Mesenchymal stem cell (in vitro differentiated cells and primary cell): Measurements from ENCODE around the gene SCD5.

Source experiments
- DNase-seq: peaks from one replicate; pipeline ENCODE4 v3.0.0-alpha.2; 2013
- H2AFZ ChIP-seq: one replicate; pipeline ENCODE4 v1.6.1; 2013; ENCODE audit warnings: low read depth, mild to moderate bottlenecking, control low read depth, inconsistent platforms, low read length, moderate library complexity
- H2AK5ac ChIP-seq: 2 replicates; pipeline ENCODE4 v1.6.1; 2013; ENCODE audit warnings: low read length, moderate library complexity, mild to moderate bottlenecking, inconsistent platforms; ENCODE audit not compliant: severe bottlenecking
- H2BK120ac ChIP-seq: one replicate; pipeline ENCODE4 v1.6.1; 2013; ENCODE audit warnings: low read depth, mild to moderate bottlenecking, inconsistent platforms, low read length, moderate library complexity
- H2BK12ac ChIP-seq, 2 experiments: one replicate each; pipeline ENCODE4 v1.6.1; 2013; ENCODE audit warnings: inconsistent platforms in 2 of 2, low read length in 2 of 2, mild to moderate bottlenecking in 2 of 2, moderate library complexity in 2 of 2, control low read depth in 1 of 2
- H2BK15ac ChIP-seq: one replicate; pipeline ENCODE4 v1.6.1; 2013; ENCODE audit warnings: mild to moderate bottlenecking, low read depth, inconsistent platforms; ENCODE audit not compliant: poor library complexity, severe bottlenecking
- H2BK5ac ChIP-seq: 2 replicates; pipeline ENCODE4 v1.6.1; 2013; ENCODE audit warnings: low read depth, mild to moderate bottlenecking, low read length, control low read depth, inconsistent platforms; ENCODE audit not compliant: poor library complexity, severe bottlenecking
- H3K14ac ChIP-seq, 2 experiments: one replicate each; pipeline ENCODE4 v1.6.1; 2013; ENCODE audit warnings: inconsistent platforms in 2 of 2, low read length in 2 of 2, control low read depth in 1 of 2, mild to moderate bottlenecking in 1 of 2, moderate library complexity in 1 of 2
- H3K18ac ChIP-seq, 2 experiments: one replicate each; pipeline ENCODE4 v1.6.1; 2013; ENCODE audit warnings: inconsistent platforms in 2 of 2, low read length in 2 of 2, control low read depth in 1 of 2, low read depth in 1 of 2, mild to moderate bottlenecking in 1 of 2
- H3K23ac ChIP-seq, 2 experiments: one replicate each; pipeline ENCODE4 v1.6.1; 2013; ENCODE audit warnings: inconsistent platforms in 2 of 2, low read length in 2 of 2, mild to moderate bottlenecking in 2 of 2, moderate library complexity in 2 of 2, control low read depth in 1 of 2
- H3K27ac ChIP-seq: 2 replicates; pipeline ENCODE4 v1.5.1; 2013; ENCODE audit warnings: mild to moderate bottlenecking, moderate library complexity, low read length, control low read depth, inconsistent platforms; ENCODE audit not compliant: poor library complexity, severe bottlenecking
- H3K27me3 ChIP-seq, 2 experiments: 2 replicates each; pipeline versions ENCODE4 v1.6.1 to v1.7.0; 2013; ENCODE audit warnings: low read length in 2 of 2, mild to moderate bottlenecking in 2 of 2, moderate library complexity in 2 of 2, control low read depth in 1 of 2, inconsistent platforms in 1 of 2; ENCODE audit not compliant: control insufficient read depth in 1 of 2, insufficient read depth in 1 of 2
- H3K36me3 ChIP-seq, 2 experiments: 2 replicates each; pipeline versions ENCODE4 v1.6.1 to v1.7.0; 2013; ENCODE audit warnings: low read length in 2 of 2, control low read depth in 1 of 2, inconsistent platforms in 1 of 2, low read depth in 1 of 2, mild to moderate bottlenecking in 1 of 2; ENCODE audit not compliant: insufficient read depth in 2 of 2, control insufficient read depth in 1 of 2
- H3K4ac ChIP-seq, 2 experiments: one replicate each; pipeline ENCODE4 v1.6.1; 2013; ENCODE audit warnings: inconsistent platforms in 2 of 2, low read length in 2 of 2, mild to moderate bottlenecking in 2 of 2, moderate library complexity in 2 of 2, control low read depth in 1 of 2, low read depth in 1 of 2
- H3K4me1 ChIP-seq: 2 replicates; pipeline ENCODE4 v1.6.1; 2013; ENCODE audit warnings: low read depth, low read length, control low read depth; ENCODE audit not compliant: control insufficient read depth, insufficient read depth
- H3K4me2 ChIP-seq: 2 replicates; pipeline ENCODE4 v1.6.1; 2013; ENCODE audit warnings: low read length, mild to moderate bottlenecking, inconsistent platforms; ENCODE audit not compliant: poor library complexity, severe bottlenecking
- H3K4me3 ChIP-seq, 2 experiments: 2 replicates each; pipeline versions ENCODE4 v1.5.1 to v1.7.0; 2013; ENCODE audit warnings: low read length in 2 of 2, mild to moderate bottlenecking in 2 of 2, control low read depth in 1 of 2, low read depth in 1 of 2; ENCODE audit not compliant: insufficient read depth in 1 of 2
- H3K79me1 ChIP-seq: replicated peaks from 2 replicates; pipeline ENCODE4 v1.6.1; 2013; ENCODE audit warnings: mild to moderate bottlenecking, control low read depth, low read length, inconsistent platforms; ENCODE audit not compliant: poor library complexity, severe bottlenecking
- H3K9ac ChIP-seq: 2 replicates; pipeline ENCODE4 v1.7.0; 2013; ENCODE audit warnings: mild to moderate bottlenecking, low read length, moderate library complexity
- H3K9me3 ChIP-seq: 2 replicates; pipeline ENCODE4 v1.7.0; 2013; ENCODE audit warnings: mild to moderate bottlenecking, low read length; ENCODE audit not compliant: control insufficient read depth
- H4K8ac ChIP-seq: one replicate; pipeline ENCODE4 v1.6.1; 2013; ENCODE audit warnings: inconsistent platforms, mild to moderate bottlenecking, low read length, moderate library complexity
- H4K91ac ChIP-seq: one replicate; pipeline ENCODE4 v1.6.1; 2013; ENCODE audit warnings: mild to moderate bottlenecking, low read length, inconsistent platforms
- WGBS: methylation state at CpG from one replicate; pipeline ENCODE4 v1.1.7; 2013; ENCODE audit warnings: mixed read lengths; 5-methylcytosine and 5-hydroxymethylcytosine counted together

The SCD5 gene

DNA sequence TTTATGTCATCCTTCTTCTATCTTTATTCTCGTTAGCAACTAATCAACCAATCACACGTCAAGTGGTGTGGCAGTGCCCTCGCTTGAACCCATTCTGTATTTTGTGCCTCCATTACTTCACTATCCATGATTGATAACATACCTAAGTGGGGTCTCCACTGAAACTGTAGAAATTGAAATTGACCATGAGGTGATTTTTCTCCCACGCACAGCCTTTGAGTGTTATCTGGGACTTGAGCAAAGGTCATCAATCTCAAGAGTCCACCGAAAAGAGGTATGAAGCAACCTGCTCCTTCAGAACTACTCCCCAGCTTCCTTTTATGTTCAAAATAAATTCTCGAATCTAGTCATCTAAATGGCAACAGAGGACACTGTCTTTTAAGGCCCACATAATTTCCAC lies 111.1 kb downstream of the SCD5 start:
- no peak overlapping the region for H3K27ac ChIP-seq
- no peaks in the 10 kb centered on the region for H3K4me1 ChIP-seq
- peaks cover 0 to 8% of the 10 kb centered on the region in 2 experiments for H3K36me3 ChIP-seq
- H2BK5ac ChIP-seq: no peak overlapping the region
- no peak overlapping the region for H4K8ac ChIP-seq
- H4K91ac ChIP-seq: no peak overlapping the region
- no peak overlapping the region for H2BK12ac ChIP-seq
- DNase-seq: no peak
- H2BK120ac ChIP-seq: no peak overlapping the region
- no peak overlapping the region for H3K23ac ChIP-seq
- H3K4me3 ChIP-seq: no peak overlapping the region
- WGBS: 88% methylated on average over 6 of the region's 6 CpGs
- no peak overlapping the region for H2AFZ ChIP-seq
- no peak overlapping the region for H2AK5ac ChIP-seq
- no peak overlapping the region for H3K4me2 ChIP-seq
- no peak overlapping the region for H3K14ac ChIP-seq
- H3K9ac ChIP-seq: no peak overlapping the region
- no peaks in the 10 kb centered on the region for H3K27me3 ChIP-seq
- no peak overlapping the region for H2BK15ac ChIP-seq
- no peaks in the 10 kb centered on the region for H3K9me3 ChIP-seq
- H3K18ac ChIP-seq: no peak overlapping the region
- H3K79me1 ChIP-seq: peaks cover 3% of the 10 kb centered on the region
- no peak overlapping the region for H3K4ac ChIP-seq

DNA sequence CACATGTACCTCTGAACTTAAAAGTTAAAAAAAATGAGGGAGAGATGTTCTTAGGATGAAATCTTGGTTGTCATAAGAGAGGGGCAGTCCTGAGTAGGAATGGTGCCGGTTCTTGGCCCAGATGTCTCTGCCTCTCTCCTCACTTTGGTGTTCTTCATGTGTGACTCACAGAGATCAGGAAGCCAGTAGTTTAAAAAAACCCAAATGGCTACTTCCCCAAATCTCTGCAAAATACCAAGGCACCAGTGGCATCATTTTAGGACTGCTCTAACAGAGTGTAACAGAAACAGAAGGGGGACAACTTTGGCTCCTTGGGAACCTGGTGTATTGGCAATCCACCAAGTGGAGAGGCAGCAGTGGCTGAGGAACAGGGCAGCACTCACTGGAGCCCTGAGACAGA lies 116.8 kb downstream of the SCD5 start:
- Histone ChIP-seq H3K18ac (no peak overlapping the region), H2AK5ac (no peak overlapping the region), H3K4me1 (peaks cover 1% of the 10 kb centered on the region), H3K23ac (no peak overlapping the region), H4K8ac (no peak overlapping the region), H3K4me2 (no peak overlapping the region), H3K14ac (no peak overlapping the region), H3K36me3 (peaks cover 5 to 7% of the 10 kb centered on the region in 2 experiments), H3K27me3 (no peaks in the 10 kb centered on the region), H2AFZ (no peak overlapping the region), H3K4ac (no peak overlapping the region), H2BK12ac (no peak overlapping the region), H2BK15ac (no peak overlapping the region), H2BK5ac (no peak overlapping the region), H3K4me3 (no peak overlapping the region), H3K79me1 (no peaks in the 10 kb centered on the region), H4K91ac (no peak overlapping the region), H3K9me3 (no peaks in the 10 kb centered on the region), H2BK120ac (no peak overlapping the region), H3K9ac (no peak overlapping the region), H3K27ac (no peak overlapping the region)
- no peak for DNase-seq
- WGBS: 54% methylated on average over 1 of the region's 1 CpG

DNA sequence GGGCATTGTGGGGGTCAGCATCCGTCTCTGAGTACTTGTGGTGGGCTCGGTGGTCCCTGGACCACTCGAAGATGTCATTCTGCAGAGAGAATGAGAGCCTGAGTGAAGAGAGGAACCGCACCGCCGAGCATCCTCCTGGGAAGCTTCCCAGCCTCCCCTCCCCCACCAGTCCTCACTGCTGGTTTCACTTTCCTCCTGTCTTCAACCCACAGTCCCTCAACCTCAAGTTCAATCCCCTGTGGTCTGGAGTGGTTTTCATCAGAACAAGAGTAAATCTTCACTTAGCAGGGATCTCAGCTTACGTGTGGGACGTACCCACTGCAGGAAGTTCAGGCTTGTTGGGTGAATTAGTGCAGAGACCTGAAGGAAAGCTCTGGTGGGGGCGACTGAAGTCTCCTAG lies 117.8 kb downstream of the SCD5 start:
- Histone ChIP-seq H2BK5ac (no peak overlapping the region), H4K8ac (no peak overlapping the region), H3K4me1 (peaks cover 1% of the 10 kb centered on the region), H2AK5ac (no peak overlapping the region), H3K4ac (no peak overlapping the region), H3K14ac (no peak overlapping the region), H3K27me3 (no peaks in the 10 kb centered on the region), H2BK120ac (no peak overlapping the region), H2BK12ac (no peak overlapping the region), H3K18ac (no peak overlapping the region), H4K91ac (no peak overlapping the region), H3K36me3 (peaks cover 5 to 7% of the 10 kb centered on the region in 2 experiments), H3K27ac (no peak overlapping the region), H3K9me3 (no peaks in the 10 kb centered on the region), H3K23ac (no peak overlapping the region), H3K4me2 (no peak overlapping the region), H3K4me3 (no peak overlapping the region), H2AFZ (no peak overlapping the region), H3K79me1 (no peaks in the 10 kb centered on the region), H2BK15ac (no peak overlapping the region), H3K9ac (no peak overlapping the region)
- DNase-seq: peak; percentile 22
- 79% methylated on average over 7 of the region's 9 CpGs for WGBS

DNA sequence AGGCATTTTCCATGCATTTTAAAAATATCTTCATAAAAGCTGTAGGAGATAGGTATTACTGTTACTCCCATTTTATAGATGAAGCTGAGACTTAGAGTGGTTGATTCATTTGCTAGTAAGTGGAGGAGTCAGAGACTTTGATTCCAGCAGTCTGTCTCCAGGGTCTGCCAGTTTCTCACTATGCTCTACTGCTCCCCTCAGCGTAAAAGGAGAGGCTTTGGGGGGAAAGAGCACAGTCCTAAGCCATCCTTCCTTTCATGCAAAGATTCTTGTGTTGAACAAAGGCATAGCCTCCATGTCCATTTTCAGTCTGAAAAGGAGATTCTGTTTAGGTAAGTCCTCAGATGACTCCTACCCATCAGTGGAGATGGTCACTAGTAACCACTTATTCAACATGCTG lies 119.1 kb downstream of the SCD5 start:
- 40% methylated on average over 1 of the region's 1 CpG for WGBS
- Histone ChIP-seq H2AFZ (no peak overlapping the region), H3K23ac (no peak overlapping the region), H3K27me3 (no peaks in the 10 kb centered on the region), H3K4me2 (no peak overlapping the region), H3K79me1 (no peaks in the 10 kb centered on the region), H3K9ac (no peak overlapping the region), H3K4ac (no peak overlapping the region), H2BK15ac (no peak overlapping the region), H3K14ac (no peak overlapping the region), H2BK12ac (no peak overlapping the region), H3K27ac (no peak overlapping the region), H4K91ac (no peak overlapping the region), H2BK5ac (no peak overlapping the region), H4K8ac (no peak overlapping the region), H3K18ac (no peak overlapping the region), H3K4me3 (no peak overlapping the region), H2BK120ac (no peak overlapping the region), H3K9me3 (no peaks in the 10 kb centered on the region), H2AK5ac (no peak overlapping the region), H3K4me1 (peaks cover 1% of the 10 kb centered on the region), H3K36me3 (peaks cover 5 to 7% of the 10 kb centered on the region in 2 experiments)
- DNase-seq: no peak
